Skeletal muscle tissue (tissue), 4 donors: ENCODE results near the gene AKAP5. TPM values are rescaled to one million over a fixed set of nuclear protein-coding genes. Genes with fewer than 3 reads are reported as not detected.

Source experiments
- H3K27ac ChIP-seq: one replicate; pipeline ENCODE4 v1.7.0; 2013; ENCODE audit warnings: mild to moderate bottlenecking, low read depth, low read length, inconsistent platforms
- H3K27me3 ChIP-seq, 3 donors: one replicate each; pipeline ENCODE4 v1.7.0; 2013; ENCODE audit warnings: low read length in 3 of 3; ENCODE audit not compliant: control insufficient read depth in 3 of 3, insufficient read depth in 3 of 3
- H3K36me3 ChIP-seq, 3 donors: one replicate each; pipeline ENCODE4 v1.7.0; 2013; ENCODE audit warnings: low read length in 3 of 3; ENCODE audit not compliant: control insufficient read depth in 3 of 3, insufficient read depth in 3 of 3
- H3K4me1 ChIP-seq, 3 donors: one replicate each; pipeline ENCODE4 v1.7.0; 2013; ENCODE audit warnings: low read length in 3 of 3, mild to moderate bottlenecking in 3 of 3; ENCODE audit not compliant: control insufficient read depth in 3 of 3, insufficient read depth in 3 of 3
- H3K4me3 ChIP-seq, 3 donors: one replicate each; pipeline ENCODE4 v1.7.0; 2013; ENCODE audit warnings: low read length in 3 of 3
- H3K9ac ChIP-seq, 3 donors: one replicate each; pipeline ENCODE4 v1.7.0; 2013; ENCODE audit warnings: low read length in 3 of 3, mild to moderate bottlenecking in 3 of 3, moderate library complexity in 2 of 3, low read depth in 1 of 3
- H3K9me3 ChIP-seq, 3 donors: one replicate each; pipeline ENCODE4 v1.7.0; 2013; ENCODE audit warnings: low read length in 3 of 3; ENCODE audit not compliant: control insufficient read depth in 3 of 3
- total RNA-seq: library from RNA; depleted of rRNA; stranded (reverse); fragments of >200 nt; gene quantifications from one replicate; pipeline ENCODE4 v1.2.3, GENCODE V29; 2014
- donor health status: Osteomylitis.

Gene AKAP5, protein sequence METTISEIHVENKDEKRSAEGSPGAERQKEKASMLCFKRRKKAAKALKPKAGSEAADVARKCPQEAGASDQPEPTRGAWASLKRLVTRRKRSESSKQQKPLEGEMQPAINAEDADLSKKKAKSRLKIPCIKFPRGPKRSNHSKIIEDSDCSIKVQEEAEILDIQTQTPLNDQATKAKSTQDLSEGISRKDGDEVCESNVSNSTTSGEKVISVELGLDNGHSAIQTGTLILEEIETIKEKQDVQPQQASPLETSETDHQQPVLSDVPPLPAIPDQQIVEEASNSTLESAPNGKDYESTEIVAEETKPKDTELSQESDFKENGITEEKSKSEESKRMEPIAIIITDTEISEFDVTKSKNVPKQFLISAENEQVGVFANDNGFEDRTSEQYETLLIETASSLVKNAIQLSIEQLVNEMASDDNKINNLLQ
- 0.52 TPM for total RNA-seq

DNA sequence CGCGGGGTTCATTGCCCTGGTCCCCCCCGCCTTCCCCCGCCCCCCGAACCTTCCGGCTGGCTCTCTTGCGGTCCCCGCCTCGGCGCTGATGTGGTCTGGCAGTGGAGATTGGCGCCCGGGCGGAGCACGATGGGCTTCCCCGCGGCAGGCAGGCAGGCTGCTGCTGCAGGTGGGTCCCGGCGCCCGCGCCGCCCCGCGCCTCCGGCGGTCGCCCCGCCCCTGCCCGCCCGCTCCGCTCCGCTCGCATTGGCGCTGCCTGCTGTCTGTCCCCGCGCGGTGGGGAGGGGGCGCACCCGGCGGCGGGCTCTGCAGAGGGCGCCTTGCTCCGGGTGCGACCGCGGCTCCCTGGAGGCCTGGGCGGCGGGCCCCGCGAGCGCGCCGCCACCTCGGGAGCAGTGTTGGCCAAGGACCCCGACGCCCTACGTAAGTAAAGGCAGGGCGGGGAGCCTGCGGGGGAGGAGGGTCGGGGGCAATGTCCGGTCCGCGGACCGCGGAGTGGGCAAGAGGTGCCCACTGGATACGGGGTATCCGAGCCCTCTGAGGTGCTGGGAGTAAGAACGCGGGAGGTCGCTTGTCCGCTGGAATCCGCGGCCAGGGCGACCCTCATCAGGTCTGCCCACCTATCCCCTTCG, at the start of gene AKAP5:
TSS of gene AKAP5 (plus strand) at position 309 of the 632 bp plus-strand sequence. CDS start 2,896 bp downstream, outside the sequence.
- no peaks in the 10 kb centered on the region for H3K27me3 ChIP-seq
- H3K9me3 ChIP-seq: no peaks in the 10 kb centered on the region
- H3K27ac ChIP-seq: no peak within 1 kb of the TSS
- H3K9ac ChIP-seq: peak within 1 kb of the TSS; percentile 23 to 70 (median 50)
- peak within 1 kb of the TSS; percentile 72 to 77 (median 74) for H3K4me3 ChIP-seq
- H3K36me3 ChIP-seq: peaks cover 0 to 4% (median 0%) of the 10 kb centered on the region in 3 donors
- peaks cover 5 to 8% (median 7%) of the 10 kb centered on the region in 3 donors for H3K4me1 ChIP-seq

DNA sequence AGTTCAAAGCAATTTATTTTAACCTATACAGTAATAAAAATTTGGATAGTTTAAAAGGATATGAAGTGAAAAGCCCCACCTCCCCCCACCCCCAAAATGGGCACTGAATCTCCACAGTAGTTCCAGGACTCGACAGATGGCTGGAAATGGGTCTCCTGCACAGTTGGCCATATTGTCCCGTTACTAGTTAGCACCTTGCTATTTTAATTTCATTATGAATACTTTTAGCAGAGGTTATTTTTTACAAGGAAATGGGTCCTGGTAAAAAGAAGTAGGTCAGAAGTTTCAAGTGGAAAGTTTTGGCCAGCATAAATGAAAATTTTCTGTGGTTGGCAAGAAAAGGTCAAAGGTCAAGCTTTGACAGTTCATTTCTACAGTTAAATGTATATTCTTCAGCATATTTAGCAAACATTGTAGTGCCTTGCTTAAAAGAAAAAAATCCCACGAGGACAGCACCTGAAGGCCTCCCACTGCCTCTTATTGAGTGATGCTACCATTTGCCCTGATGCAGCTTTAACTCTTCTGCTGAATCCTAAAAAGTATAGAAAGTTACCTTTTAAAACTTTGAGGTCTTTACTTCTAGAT, 48.9 kb upstream of the AKAP5 start:
- Histone ChIP-seq H3K9ac (no peak overlapping the region), H3K27ac (no peak overlapping the region), H3K4me3 (no peak overlapping the region), H3K4me1 (peaks cover 4 to 10% (median 10%) of the 10 kb centered on the region in 3 donors), H3K27me3 (no peaks in the 10 kb centered on the region), H3K9me3 (no peaks in the 10 kb centered on the region), H3K36me3 (peaks cover 32 to 38% (median 34%) of the 10 kb centered on the region in 3 donors)

DNA sequence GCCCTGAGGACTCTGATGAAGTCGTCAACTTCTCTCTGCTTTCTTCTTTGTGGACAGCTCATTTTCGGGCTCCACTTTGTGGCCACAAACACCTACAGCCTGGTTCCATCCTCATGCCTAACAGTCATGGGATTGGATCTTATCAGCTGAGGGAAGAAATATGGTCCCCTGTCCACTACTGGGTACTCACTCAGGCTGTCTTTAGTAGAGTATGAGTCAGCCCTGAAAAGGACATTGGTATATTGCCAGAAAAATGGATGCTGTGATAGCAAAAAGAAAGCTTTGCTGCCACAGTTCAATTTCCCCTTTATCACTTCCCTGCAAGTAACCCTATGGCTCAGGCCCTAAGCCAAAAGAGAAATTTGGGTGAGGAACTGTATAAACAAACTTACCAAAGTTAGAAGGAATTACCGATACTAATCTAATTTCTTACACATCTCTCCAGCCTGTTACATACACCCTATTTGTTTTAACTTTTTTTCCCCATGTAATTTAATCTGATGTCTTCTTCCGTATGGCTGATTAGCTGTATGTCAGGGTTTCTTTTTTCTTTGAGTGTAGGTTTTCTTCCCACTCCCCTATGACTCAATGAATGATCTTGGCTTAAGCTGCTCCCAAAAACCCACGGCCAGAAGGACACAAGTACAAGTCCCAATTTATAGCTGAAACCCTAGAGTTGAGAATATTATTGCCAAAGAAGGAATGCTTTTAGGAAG, 48.1 kb upstream of the AKAP5 start:
- H3K27me3 ChIP-seq: no peaks in the 10 kb centered on the region
- peaks cover 4 to 10% (median 10%) of the 10 kb centered on the region in 3 donors for H3K4me1 ChIP-seq
- H3K9me3 ChIP-seq: no peaks in the 10 kb centered on the region
- no peak overlapping the region for H3K4me3 ChIP-seq
- H3K36me3 ChIP-seq: peaks cover 32 to 42% (median 34%) of the 10 kb centered on the region in 3 donors
- no peak overlapping the region for H3K9ac ChIP-seq
- no peak overlapping the region for H3K27ac ChIP-seq

DNA sequence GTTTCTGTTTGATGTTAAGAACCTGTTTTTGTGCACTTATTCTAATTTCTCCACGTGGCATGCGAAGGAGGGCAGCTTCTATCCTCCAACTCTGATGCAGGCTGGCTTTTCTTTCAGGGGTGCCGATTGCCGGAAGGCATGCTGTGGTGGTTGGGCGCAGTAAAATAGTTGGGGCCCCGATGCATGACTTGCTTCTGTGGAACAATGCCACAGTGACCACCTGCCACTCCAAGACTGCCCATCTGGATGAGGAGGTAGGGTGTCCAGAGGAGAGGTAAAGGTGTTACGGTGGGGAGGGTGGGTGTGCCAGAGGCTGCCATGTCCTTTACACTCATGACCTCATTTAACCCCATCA, 47.6 kb upstream of the AKAP5 start:
- no peak overlapping the region for H3K4me3 ChIP-seq
- H3K9ac ChIP-seq: no peak overlapping the region
- H3K36me3 ChIP-seq: peaks cover 33 to 46% (median 36%) of the 10 kb centered on the region in 3 donors
- no peak overlapping the region for H3K27ac ChIP-seq
- H3K9me3 ChIP-seq: no peaks in the 10 kb centered on the region
- no peaks in the 10 kb centered on the region for H3K27me3 ChIP-seq
- peaks cover 4 to 10% (median 10%) of the 10 kb centered on the region in 3 donors for H3K4me1 ChIP-seq

DNA sequence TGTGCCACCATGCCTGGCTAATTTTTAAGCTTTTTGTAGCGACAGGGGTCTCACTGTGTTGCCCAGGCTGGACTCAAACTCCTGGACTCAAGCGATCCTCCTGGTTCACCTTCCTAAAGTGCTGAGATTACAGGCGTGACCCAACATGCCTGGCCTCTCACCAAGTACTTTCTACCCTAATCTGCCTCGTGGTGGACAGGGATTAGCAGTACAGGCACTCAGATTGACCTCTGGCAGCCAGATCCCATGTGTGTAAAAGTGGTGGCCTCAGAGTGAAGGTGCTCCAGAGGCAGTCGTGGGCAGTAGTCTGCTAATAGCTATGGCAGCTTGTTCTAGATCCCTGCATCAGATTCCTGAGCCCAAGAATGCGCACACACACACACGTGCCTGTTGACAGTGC, 46.3 kb upstream of the AKAP5 start:
- Histone ChIP-seq H3K4me3 (no peak overlapping the region), H3K36me3 (peaks cover 31 to 41% (median 34%) of the 10 kb centered on the region in 3 donors), H3K27ac (no peak overlapping the region), H3K4me1 (peaks cover 4 to 10% (median 10%) of the 10 kb centered on the region in 3 donors), H3K9me3 (no peaks in the 10 kb centered on the region), H3K9ac (no peak overlapping the region), H3K27me3 (no peaks in the 10 kb centered on the region)

DNA sequence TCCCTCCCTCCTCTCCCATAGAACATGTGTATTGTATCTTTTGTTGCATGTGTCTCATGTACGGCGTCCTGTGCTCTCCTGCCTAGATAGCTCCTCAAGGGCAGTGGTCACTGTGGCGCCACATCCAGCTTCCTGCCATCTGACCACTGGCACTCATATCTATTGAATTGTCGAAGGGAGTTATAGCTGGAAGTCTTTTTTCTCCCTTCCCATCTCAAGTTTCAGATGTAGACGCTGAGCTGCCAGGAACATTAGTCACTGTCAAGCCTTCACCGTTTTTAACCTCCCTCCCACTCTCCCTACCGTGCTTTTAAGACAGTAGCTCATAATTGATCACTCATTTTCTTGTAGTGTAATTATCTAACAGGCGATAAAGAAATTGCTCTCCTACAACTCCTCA, 44.1 kb upstream of the AKAP5 start:
- peaks cover 23 to 43% (median 27%) of the 10 kb centered on the region in 3 donors for H3K36me3 ChIP-seq
- H3K27me3 ChIP-seq: no peaks in the 10 kb centered on the region
- H3K9me3 ChIP-seq: no peaks in the 10 kb centered on the region
- peak overlapping the region; percentile 6 for H3K27ac ChIP-seq
- H3K9ac ChIP-seq: no peak overlapping the region
- peaks cover 6 to 16% (median 10%) of the 10 kb centered on the region in 3 donors for H3K4me1 ChIP-seq
- H3K4me3 ChIP-seq: no peak overlapping the region

DNA sequence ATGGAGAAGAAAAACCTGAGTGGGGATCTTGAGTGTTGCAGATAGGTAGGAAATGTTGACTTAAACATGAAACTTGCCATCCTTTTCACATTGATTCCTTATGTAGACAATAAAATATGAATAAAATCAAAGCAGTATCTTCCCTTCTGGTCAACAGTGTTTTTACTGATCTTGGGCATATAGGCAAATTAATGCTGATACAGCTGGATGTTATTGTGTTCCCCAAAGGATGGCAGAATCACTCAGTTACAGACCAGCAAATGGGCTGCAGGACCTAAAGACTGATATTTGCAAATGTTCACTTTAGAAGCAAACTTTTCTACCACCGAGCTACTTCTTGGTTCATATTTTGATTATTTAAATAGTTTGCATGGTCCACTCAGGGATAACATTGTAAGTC, 43.3 kb upstream of the AKAP5 start:
- no peak overlapping the region for H3K27ac ChIP-seq
- no peak overlapping the region for H3K4me3 ChIP-seq
- H3K9me3 ChIP-seq: no peaks in the 10 kb centered on the region
- H3K36me3 ChIP-seq: peaks cover 19 to 40% (median 26%) of the 10 kb centered on the region in 3 donors
- no peaks in the 10 kb centered on the region for H3K27me3 ChIP-seq
- peaks cover 6 to 16% (median 10%) of the 10 kb centered on the region in 3 donors for H3K4me1 ChIP-seq
- H3K9ac ChIP-seq: no peak overlapping the region

DNA sequence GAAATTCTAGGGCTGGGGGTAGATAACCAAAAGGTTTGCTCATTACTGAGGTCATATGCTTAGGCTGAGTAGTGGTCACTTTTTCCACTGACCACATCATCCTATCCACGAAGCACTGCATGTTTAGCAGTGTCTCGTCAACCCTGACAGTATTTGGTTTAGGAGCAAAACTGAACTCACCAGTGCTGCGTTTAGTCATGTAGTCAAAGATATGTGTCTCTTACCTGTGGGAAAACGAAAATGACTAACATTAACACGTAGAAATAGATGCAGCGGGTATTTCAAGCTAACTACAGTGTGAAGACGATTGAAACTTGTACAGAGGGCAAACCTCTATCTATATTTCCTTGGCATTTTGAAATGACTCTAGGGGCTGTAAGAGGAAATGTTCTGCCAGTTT, 42.5 kb upstream of the AKAP5 start:
- Histone ChIP-seq H3K4me1 (peaks cover 6 to 16% (median 10%) of the 10 kb centered on the region in 3 donors), H3K9me3 (no peaks in the 10 kb centered on the region), H3K9ac (no peak overlapping the region), H3K27ac (no peak overlapping the region), H3K36me3 (peaks cover 21 to 44% (median 31%) of the 10 kb centered on the region in 3 donors), H3K4me3 (no peak overlapping the region), H3K27me3 (no peaks in the 10 kb centered on the region)

DNA sequence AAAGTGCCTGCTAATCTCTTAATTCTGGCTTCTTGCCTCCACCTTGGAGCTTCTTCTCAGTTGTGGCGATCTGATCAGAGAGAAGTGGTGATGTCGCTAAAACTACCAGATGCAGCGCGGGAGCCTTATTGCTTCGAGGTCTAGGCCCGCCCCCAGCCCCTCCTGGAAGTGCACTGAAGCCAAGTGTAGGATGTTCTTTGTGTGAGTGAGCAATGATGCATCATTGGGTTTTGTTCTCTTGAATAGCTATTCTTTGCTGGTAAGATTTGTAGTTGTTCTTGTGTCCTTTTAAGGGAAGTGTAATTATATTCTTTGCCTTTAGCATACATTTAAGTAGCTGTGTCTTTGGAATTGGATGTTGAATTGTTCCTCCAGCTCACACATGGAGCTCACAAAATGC, 41.3 kb upstream of the AKAP5 start:
- H3K9ac ChIP-seq: no peak overlapping the region
- no peak overlapping the region for H3K4me3 ChIP-seq

More for the DNA sequence above, 41.3 kb upstream of the AKAP5 start:
- Histone ChIP-seq H3K4me1 (peaks cover 6 to 16% (median 10%) of the 10 kb centered on the region in 3 donors), H3K36me3 (peaks cover 18 to 39% (median 27%) of the 10 kb centered on the region in 3 donors), H3K27ac (no peak overlapping the region), H3K27me3 (no peaks in the 10 kb centered on the region), H3K9me3 (no peaks in the 10 kb centered on the region)
